CD14-positive monocyte (primary cell): ENCODE results near the gene SRF. TPM values are rescaled to one million over a fixed set of nuclear protein-coding genes. Genes with fewer than 3 reads are reported as not detected.

Experiments
- DNase-seq, 3 donors: peaks; one replicate each; pipeline ENCODE4 v3.0.0-alpha.2; 2011 to 2022
- H2AFZ ChIP-seq: 2 replicates; pipeline ENCODE4 v1.6.0; 2012; ENCODE audit warnings: mild to moderate bottlenecking, low read depth, low read length, inconsistent platforms; ENCODE audit not compliant: insufficient read depth, poor library complexity, severe bottlenecking
- H3K27ac ChIP-seq, 2 donors: 1 replicate in 1 of 2; 2 replicates in 1 of 2; pipeline ENCODE4 v1.5.1; 2012 to 2013; ENCODE audit warnings: low read length in 2 of 2, control low read depth in 1 of 2, inconsistent platforms in 1 of 2, low read depth in 1 of 2, mild to moderate bottlenecking in 1 of 2
- H3K27me3 ChIP-seq, 2 donors: one replicate each; pipeline versions ENCODE4 v1.6.0 to v1.6.1; 2011 to 2013; ENCODE audit warnings: low read length in 2 of 2; ENCODE audit not compliant: control insufficient read depth in 2 of 2, insufficient read depth in 2 of 2
- H3K36me3 ChIP-seq, 2 donors: replicated peaks in 1 of 2; 1 replicate in 1 of 2; 2 replicates in 1 of 2; pipeline versions ENCODE4 v1.5.1 to v1.6.1; 2012 to 2013; ENCODE audit warnings: low read length in 2 of 2, control low read depth in 1 of 2, inconsistent platforms in 1 of 2, mild to moderate bottlenecking in 1 of 2; ENCODE audit not compliant: insufficient read depth in 2 of 2, control insufficient read depth in 1 of 2
- H3K4me1 ChIP-seq, 2 donors: 1 replicate in 1 of 2; 2 replicates in 1 of 2; pipeline versions ENCODE4 v1.5.1 to v1.6.1; 2012 to 2013; ENCODE audit warnings: low read length in 2 of 2, control low read depth in 1 of 2, inconsistent platforms in 1 of 2, mild to moderate bottlenecking in 1 of 2, moderate library complexity in 1 of 2; ENCODE audit not compliant: insufficient read depth in 2 of 2, control insufficient read depth in 1 of 2
- H3K4me2 ChIP-seq: replicated peaks from 2 replicates; pipeline ENCODE3; 2012; ENCODE audit warnings: low read length, moderate library complexity, mild to moderate bottlenecking; ENCODE audit not compliant: poor library complexity, severe bottlenecking; ENCODE audit errors: extremely low read depth
- H3K4me3 ChIP-seq, 3 experiments: fragments of 200-600 bp in 1 of 3; sonication (generic) in 1 of 3; replicated peaks in 1 of 3; 1 replicate in 2 of 3; 2 replicates in 1 of 3; pipeline ENCODE4 v1.5.1; 2011 to 2013; ENCODE audit warnings: low read length in 3 of 3, mild to moderate bottlenecking in 3 of 3, control low read depth in 2 of 3, low read depth in 2 of 3, inconsistent platforms in 1 of 3, moderate library complexity in 1 of 3
- H3K79me2 ChIP-seq: 2 replicates; pipeline ENCODE4 v1.6.0; 2012; ENCODE audit warnings: mild to moderate bottlenecking, control low read depth, inconsistent platforms, low read length, moderate library complexity; ENCODE audit not compliant: insufficient read depth
- H3K9ac ChIP-seq: 2 replicates; pipeline ENCODE4 v1.6.0; 2017; ENCODE audit warnings: low read length, mild to moderate bottlenecking; ENCODE audit not compliant: insufficient read depth, poor library complexity, severe bottlenecking
- H3K9me3 ChIP-seq, 2 donors: replicated peaks in 1 of 2; 1 replicate in 1 of 2; 2 replicates in 1 of 2; pipeline versions ENCODE4 v1.5.1 to v1.6.1; 2012 to 2013; ENCODE audit warnings: low read length in 2 of 2, control low read depth in 1 of 2; ENCODE audit not compliant: control insufficient read depth in 1 of 2, insufficient read depth in 1 of 2
- H4K20me1 ChIP-seq: 2 replicates; pipeline ENCODE4 v1.6.0; 2012; ENCODE audit warnings: mild to moderate bottlenecking, low read length, control low read depth, moderate library complexity; ENCODE audit not compliant: insufficient read depth
- H3K27ac Mint-ChIP-seq, 7 donors: one replicate each; pipeline ENCODE4 v1.8.0; 2020; ENCODE audit warnings: mild to moderate bottlenecking in 7 of 7, mixed read lengths in 7 of 7, moderate library complexity in 6 of 7, inconsistent platforms in 2 of 7
- H3K27me3 Mint-ChIP-seq, 3 donors: one replicate each; pipeline ENCODE4 v1.8.0; 2021 to 2022; ENCODE audit warnings: low read depth in 3 of 3, mild to moderate bottlenecking in 3 of 3, mixed read lengths in 3 of 3, moderate library complexity in 3 of 3, inconsistent platforms in 1 of 3
- H3K36me3 Mint-ChIP-seq, 2 donors: one replicate each; pipeline ENCODE4 v1.8.0; 2020; ENCODE audit warnings: mixed read lengths in 2 of 2, inconsistent platforms in 1 of 2, mild to moderate bottlenecking in 1 of 2
- H3K4me1 Mint-ChIP-seq: one replicate; pipeline ENCODE4 v1.8.0; 2020; ENCODE audit warnings: mild to moderate bottlenecking, mixed read lengths
- H3K4me3 Mint-ChIP-seq, 2 donors: one replicate each; pipeline ENCODE4 v1.8.0; 2020; ENCODE audit warnings: mild to moderate bottlenecking in 2 of 2, mixed read lengths in 2 of 2, moderate library complexity in 1 of 2
- H3K9me3 Mint-ChIP-seq, 7 donors: one replicate each; pipeline ENCODE4 v1.8.0; 2020 to 2022; ENCODE audit warnings: mixed read lengths in 7 of 7, mild to moderate bottlenecking in 6 of 7, moderate library complexity in 6 of 7, inconsistent platforms in 2 of 7
- WGBS: methylation state at CpG from one replicate; pipeline ENCODE4 v1.1.5; 2013; ENCODE audit warnings: missing lambda C conversion rate; ENCODE audit not compliant: insufficient coverage; 5-methylcytosine and 5-hydroxymethylcytosine counted together
- intact Hi-C, 2 donors: fragments of 100-400 bp; cut with micrococcal nuclease; formaldehyde crosslinking; loops; one replicate each; pipeline versions ENCODE4 v1.15.0 to v1.15.1; 2023
- polyA plus RNA-seq, 3 donors: library from polyadenylated mRNA; depleted of rRNA in 1 of 3; unstranded in 2 of 3; stranded (reverse) in 1 of 3; fragments of 300-500 nt in 2 of 3; fragments of >200 nt in 1 of 3; fragmentation: Illumina TruSeq in 2 of 3; gene quantifications; 1 replicate in 2 of 3; 2 replicates in 1 of 3; pipeline ENCODE4 v1.2.3, GENCODE V29; 2012 to 2021
- TF ChIP-seq, protein P1 (sequence below): fragments of 200-600 bp; IDR thresholded peaks from one replicate; pipeline ENCODE4 v1.8.0; 2022; ENCODE audit warnings: antibody characterized with exemption, mild to moderate bottlenecking

The SRF gene
- polyA plus RNA-seq, 3 donors: 3.6 to 26.9 (median 3.8) TPM

GRCh38 chr6:43128926-43129325, 42.1 kb upstream of the SRF start:
- Histone ChIP-seq H4K20me1 (no peaks in the 10 kb centered on the region), H3K36me3 (no peaks in the 10 kb centered on the region), H3K9ac (no peak overlapping the region), H3K4me3 (no peak overlapping the region), H3K9me3 (no peaks in the 10 kb centered on the region), H3K4me1 (no peaks in the 10 kb centered on the region), H3K27me3 (no peaks in the 10 kb centered on the region), H2AFZ (peak overlapping the region; percentile 21), H3K79me2 (no peaks in the 10 kb centered on the region), H3K4me2 (no peak overlapping the region), H3K27ac (no peak overlapping the region)
- DNase-seq: no peak
- Mint-ChIP-seq H3K27me3 (no peaks in the 10 kb centered on the region), H3K27ac (no peak overlapping the region), H3K9me3 (no peaks in the 10 kb centered on the region), H3K36me3 (no peaks in the 10 kb centered on the region), H3K4me1 (no peaks in the 10 kb centered on the region), H3K4me3 (no peak overlapping the region)
- 94% methylated on average over 16 of the region's 16 CpGs for WGBS
- TF ChIP-seq, protein P1, sequence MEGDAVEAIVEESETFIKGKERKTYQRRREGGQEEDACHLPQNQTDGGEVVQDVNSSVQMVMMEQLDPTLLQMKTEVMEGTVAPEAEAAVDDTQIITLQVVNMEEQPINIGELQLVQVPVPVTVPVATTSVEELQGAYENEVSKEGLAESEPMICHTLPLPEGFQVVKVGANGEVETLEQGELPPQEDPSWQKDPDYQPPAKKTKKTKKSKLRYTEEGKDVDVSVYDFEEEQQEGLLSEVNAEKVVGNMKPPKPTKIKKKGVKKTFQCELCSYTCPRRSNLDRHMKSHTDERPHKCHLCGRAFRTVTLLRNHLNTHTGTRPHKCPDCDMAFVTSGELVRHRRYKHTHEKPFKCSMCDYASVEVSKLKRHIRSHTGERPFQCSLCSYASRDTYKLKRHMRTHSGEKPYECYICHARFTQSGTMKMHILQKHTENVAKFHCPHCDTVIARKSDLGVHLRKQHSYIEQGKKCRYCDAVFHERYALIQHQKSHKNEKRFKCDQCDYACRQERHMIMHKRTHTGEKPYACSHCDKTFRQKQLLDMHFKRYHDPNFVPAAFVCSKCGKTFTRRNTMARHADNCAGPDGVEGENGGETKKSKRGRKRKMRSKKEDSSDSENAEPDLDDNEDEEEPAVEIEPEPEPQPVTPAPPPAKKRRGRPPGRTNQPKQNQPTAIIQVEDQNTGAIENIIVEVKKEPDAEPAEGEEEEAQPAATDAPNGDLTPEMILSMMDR: no peak
- intact Hi-C loops: no loop called here

DNA sequence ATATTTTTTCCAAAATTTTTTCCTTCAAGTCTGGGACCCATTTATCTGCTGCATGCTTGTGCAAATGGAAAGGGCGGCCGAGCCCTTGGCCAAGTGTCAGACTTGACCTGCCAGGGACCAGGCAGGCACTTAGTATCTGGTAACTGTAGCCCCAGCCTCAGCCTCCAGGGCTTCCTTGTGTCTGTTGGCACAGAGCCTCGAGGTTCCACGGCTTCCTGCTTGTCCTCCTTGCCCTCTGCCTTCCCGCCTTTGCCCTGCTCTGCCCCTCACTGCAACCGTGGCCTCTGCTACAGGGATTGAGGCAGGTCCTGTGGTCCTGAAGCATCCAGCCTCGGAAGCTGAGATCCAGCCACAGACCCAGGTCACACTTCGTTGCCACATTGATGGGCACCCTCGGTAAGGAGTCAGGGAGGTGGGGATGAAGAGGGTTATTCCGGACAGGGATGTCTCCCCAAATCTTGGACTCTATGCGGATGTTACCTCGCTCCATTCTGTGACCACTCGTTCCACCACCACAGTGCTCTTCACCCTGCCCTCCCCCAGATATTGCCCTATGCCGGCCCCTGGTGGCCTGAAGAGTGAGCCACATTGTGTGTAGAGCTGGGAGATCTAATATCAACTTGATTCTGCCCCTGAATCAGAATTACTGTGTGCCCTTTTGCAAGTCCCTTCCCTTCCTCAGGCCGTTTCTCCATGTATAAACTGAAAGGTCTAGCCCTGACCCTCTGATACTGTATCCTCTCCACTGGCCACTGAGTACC, 41.5 kb upstream of the SRF start:
- Histone ChIP-seq H4K20me1 (no peaks in the 10 kb centered on the region), H3K27me3 (no peaks in the 10 kb centered on the region), H3K36me3 (no peaks in the 10 kb centered on the region), H3K4me3 (no peak overlapping the region), H3K9ac (no peak overlapping the region), H3K79me2 (no peaks in the 10 kb centered on the region), H3K27ac (no peak overlapping the region), H3K4me2 (no peak overlapping the region), H2AFZ (peak overlapping the region; percentile 21), H3K4me1 (no peaks in the 10 kb centered on the region), H3K9me3 (no peaks in the 10 kb centered on the region)
- Mint-ChIP-seq H3K9me3 (no peaks in the 10 kb centered on the region), H3K27me3 (no peaks in the 10 kb centered on the region), H3K27ac (no peak overlapping the region), H3K4me3 (no peak overlapping the region), H3K4me1 (no peaks in the 10 kb centered on the region), H3K36me3 (no peaks in the 10 kb centered on the region)
- WGBS: 54% methylated on average over 9 of the region's 15 CpGs
- no peak for DNase-seq
- TF ChIP-seq, protein P1: no peak
- intact Hi-C loops: no loop called here
